ENCODE results near the gene TSPAN16.

DNA sequence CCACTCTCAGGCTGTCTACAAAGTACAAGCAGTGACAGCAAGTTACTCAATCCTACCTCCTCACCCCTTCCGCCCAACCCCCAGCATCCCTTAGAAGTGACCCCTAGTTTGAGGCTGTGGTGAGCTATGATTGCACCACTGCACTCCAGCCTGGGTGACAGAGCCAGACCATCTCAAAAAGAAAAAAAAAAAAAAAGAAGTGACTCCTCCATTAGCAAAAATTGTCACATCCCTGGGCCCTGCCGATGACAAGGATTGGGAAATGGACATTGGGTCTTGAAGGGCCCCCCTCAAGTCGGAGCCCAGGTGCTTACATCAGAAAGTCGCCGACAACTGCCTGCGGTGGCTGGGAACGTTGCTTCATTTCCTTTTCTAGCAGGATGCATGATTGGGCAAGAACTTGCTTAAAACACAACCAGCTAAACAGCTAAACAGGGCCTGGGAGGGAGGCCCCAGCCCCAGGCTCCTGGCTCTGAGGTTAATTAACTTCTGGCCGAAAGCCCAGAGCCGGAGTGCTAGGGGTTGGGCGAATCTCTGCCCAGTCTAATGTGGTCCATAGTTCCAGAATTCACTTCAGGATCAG lies 28.2 kb downstream of the TSPAN16 start:
- TF ChIP-seq EP300 (IDR thresholded peaks at IDR 0.05): no peak
- TF ChIP-seq, protein P1, sequence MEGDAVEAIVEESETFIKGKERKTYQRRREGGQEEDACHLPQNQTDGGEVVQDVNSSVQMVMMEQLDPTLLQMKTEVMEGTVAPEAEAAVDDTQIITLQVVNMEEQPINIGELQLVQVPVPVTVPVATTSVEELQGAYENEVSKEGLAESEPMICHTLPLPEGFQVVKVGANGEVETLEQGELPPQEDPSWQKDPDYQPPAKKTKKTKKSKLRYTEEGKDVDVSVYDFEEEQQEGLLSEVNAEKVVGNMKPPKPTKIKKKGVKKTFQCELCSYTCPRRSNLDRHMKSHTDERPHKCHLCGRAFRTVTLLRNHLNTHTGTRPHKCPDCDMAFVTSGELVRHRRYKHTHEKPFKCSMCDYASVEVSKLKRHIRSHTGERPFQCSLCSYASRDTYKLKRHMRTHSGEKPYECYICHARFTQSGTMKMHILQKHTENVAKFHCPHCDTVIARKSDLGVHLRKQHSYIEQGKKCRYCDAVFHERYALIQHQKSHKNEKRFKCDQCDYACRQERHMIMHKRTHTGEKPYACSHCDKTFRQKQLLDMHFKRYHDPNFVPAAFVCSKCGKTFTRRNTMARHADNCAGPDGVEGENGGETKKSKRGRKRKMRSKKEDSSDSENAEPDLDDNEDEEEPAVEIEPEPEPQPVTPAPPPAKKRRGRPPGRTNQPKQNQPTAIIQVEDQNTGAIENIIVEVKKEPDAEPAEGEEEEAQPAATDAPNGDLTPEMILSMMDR (IDR thresholded peaks at IDR 0.05): no peak
- peak; percentile 19 to 94 (median 88) for TF ChIP-seq POLR2AphosphoS5 (IDR thresholded peaks at IDR 0.05)

Data from suprapubic skin (tissue), 4 donors.